SK-N-SH treated with all-trans-retinoic acid at 6 μM for 48 hours (cell line): Measurements from ENCODE around the gene ANKMY2.

Experiments
- ATAC-seq: fragments of 200-7000 bp; cut with Tn5 transposase; 3 replicates; pipeline ENCODE4 v1.9.1; 2020; ENCODE audit warnings: mild to moderate bottlenecking, moderate library complexity
- ARNTL ChIP-seq: fragments of 450-650 bp; formaldehyde crosslinking; IDR thresholded peaks from 2 replicates; pipeline ENCODE4 v1.5.0; 2020; ENCODE audit warnings: low read depth, mild to moderate bottlenecking, moderate library complexity, borderline replicate concordance
- BACH2 ChIP-seq: fragments of 250-450 bp; sonication (Bioruptor Pico); IDR thresholded peaks from 2 replicates; pipeline ENCODE4 v1.9.0; 2021; ENCODE audit warnings: mild to moderate bottlenecking, borderline replicate concordance
- CSDC2 ChIP-seq: fragments of 250-450 bp; sonication (Bioruptor Pico); IDR thresholded peaks from 2 replicates; pipeline ENCODE4 v1.5.0; 2020; ENCODE audit warnings: mild to moderate bottlenecking, moderate library complexity
- CSRNP3 ChIP-seq: fragments of 250-450 bp; sonication (Bioruptor Pico); IDR thresholded peaks from 2 replicates; pipeline ENCODE4 v1.5.1; 2021; ENCODE audit warnings: mild to moderate bottlenecking, moderate library complexity
- ESRRG ChIP-seq: fragments of 250-450 bp; sonication (Bioruptor Pico); IDR thresholded peaks from 2 replicates; pipeline ENCODE4 v1.6.1; 2021; ENCODE audit warnings: mild to moderate bottlenecking
- GLIS3 ChIP-seq: fragments of 250-450 bp; sonication (Bioruptor Pico); IDR thresholded peaks from 2 replicates; pipeline ENCODE4 v1.5.0; 2020; ENCODE audit warnings: mild to moderate bottlenecking, moderate library complexity
- ISL1 ChIP-seq: fragments of 250-450 bp; sonication (Bioruptor Pico); IDR thresholded peaks from 2 replicates; pipeline ENCODE4 v2.1.2; 2022; ENCODE audit warnings: mild to moderate bottlenecking, moderate library complexity
- OSR1 ChIP-seq: fragments of 250-450 bp; sonication (Bioruptor Pico); IDR thresholded peaks from 2 replicates; pipeline ENCODE4 v1.8.0; 2022; ENCODE audit warnings: moderate library complexity, mild to moderate bottlenecking, inconsistent platforms
- PATZ1 ChIP-seq: fragments of 250-450 bp; sonication (Bioruptor Pico); IDR thresholded peaks from 2 replicates; pipeline ENCODE4 v1.8.0; 2020; ENCODE audit warnings: mild to moderate bottlenecking, moderate library complexity, borderline replicate concordance
- POU6F1 ChIP-seq: fragments of 250-450 bp; sonication (Bioruptor Pico); IDR thresholded peaks from 2 replicates; pipeline ENCODE4 v1.8.0; 2021; ENCODE audit warnings: low read depth, mild to moderate bottlenecking, moderate library complexity, borderline replicate concordance
- PPARA ChIP-seq: fragments of 250-450 bp; sonication (Bioruptor Pico); IDR thresholded peaks from 2 replicates; pipeline ENCODE4 v1.5.0; 2020; ENCODE audit warnings: mild to moderate bottlenecking, borderline replicate concordance
- RARB ChIP-seq: fragments of 250-450 bp; sonication (Bioruptor Pico); IDR thresholded peaks from 2 replicates; pipeline ENCODE4 v1.8.0; 2021; ENCODE audit warnings: mild to moderate bottlenecking, moderate library complexity
- TCF4 ChIP-seq: fragments of 250-450 bp; sonication (Bioruptor Pico); IDR thresholded peaks from 2 replicates; pipeline ENCODE4 v1.8.0; 2021; ENCODE audit warnings: mild to moderate bottlenecking, moderate library complexity, borderline replicate concordance
- TOX ChIP-seq: fragments of 250-450 bp; sonication (Bioruptor Pico); IDR thresholded peaks from 2 replicates; pipeline ENCODE4 v1.8.0; 2021; ENCODE audit warnings: mild to moderate bottlenecking, moderate library complexity, borderline replicate concordance
- TSHZ2 ChIP-seq: fragments of 250-450 bp; sonication (Bioruptor Pico); IDR thresholded peaks from 2 replicates; pipeline ENCODE4 v1.5.0; 2020; ENCODE audit warnings: mild to moderate bottlenecking, moderate library complexity
- ZC3H10 ChIP-seq: fragments of 250-450 bp; sonication (Bioruptor Pico); IDR thresholded peaks from 2 replicates; pipeline ENCODE4 v1.5.1; 2021; ENCODE audit warnings: mild to moderate bottlenecking, moderate library complexity
- ZFP30 ChIP-seq: fragments of 450-650 bp; formaldehyde crosslinking; IDR thresholded peaks from 2 replicates; pipeline ENCODE4 v1.5.0; 2022; ENCODE audit warnings: mild to moderate bottlenecking, moderate library complexity
- ZNF565 ChIP-seq: fragments of 450-650 bp; formaldehyde crosslinking; conservative IDR thresholded peaks from 2 replicates; pipeline ENCODE4 v1.5.0; 2020; ENCODE audit warnings: low read depth, mild to moderate bottlenecking, moderate library complexity
- ZNF70 ChIP-seq: fragments of 450-650 bp; formaldehyde crosslinking; IDR thresholded peaks from 2 replicates; pipeline ENCODE4 v1.5.0; 2020; ENCODE audit warnings: mild to moderate bottlenecking, moderate library complexity
- ZNF8 ChIP-seq: fragments of 450-650 bp; formaldehyde crosslinking; IDR thresholded peaks from 2 replicates; pipeline ENCODE4 v1.5.0; 2020; ENCODE audit warnings: mild to moderate bottlenecking, moderate library complexity

Gene ANKMY2

GRCh38 chr7:16670021-16670420 lies 24.5 kb upstream of the ANKMY2 start:
- ATAC-seq = no peak
- TF ChIP-seq OSR1 (CRISPR knock-in tag) (no peak), CSRNP3 (CRISPR knock-in tag) (no peak), PATZ1 (CRISPR knock-in tag) (no peak), ZNF70 (CRISPR knock-in tag) (no peak), TCF4 (CRISPR knock-in tag) (no peak), POU6F1 (CRISPR knock-in tag) (no peak), ZNF8 (CRISPR knock-in tag) (no peak), ISL1 (CRISPR knock-in tag) (no peak), ZC3H10 (CRISPR knock-in tag) (no peak), ESRRG (CRISPR knock-in tag) (no peak), RARB (CRISPR knock-in tag) (no peak), TSHZ2 (CRISPR knock-in tag) (no peak), CSDC2 (CRISPR knock-in tag) (no peak), ARNTL (CRISPR knock-in tag) (no peak), ZNF565 (CRISPR knock-in tag) (no peak)

GRCh38 chr7:16669581-16669980 lies 24.0 kb upstream of the ANKMY2 start:
- TF ChIP-seq ZNF70 (CRISPR knock-in tag) (no peak), CSDC2 (CRISPR knock-in tag) (no peak), PPARA (CRISPR knock-in tag) (no peak), PATZ1 (CRISPR knock-in tag) (no peak), RARB (CRISPR knock-in tag) (no peak), ISL1 (CRISPR knock-in tag) (no peak), ZFP30 (no peak), ARNTL (CRISPR knock-in tag) (no peak), ESRRG (CRISPR knock-in tag) (no peak), BACH2 (CRISPR knock-in tag) (no peak), ZNF8 (CRISPR knock-in tag) (no peak)
- TF ChIP-seq, all 23 proteins: peak for 0
- ATAC-seq = no peak

GRCh38 chr7:16668978-16669377 lies 23.4 kb upstream of the ANKMY2 start:
- ATAC-seq = 0 out of 3 replicates have a peak, but pooled peaks have one; percentile 11
- TF ChIP-seq ESRRG (CRISPR knock-in tag) (no peak), ARNTL (CRISPR knock-in tag) (no peak), RARB (CRISPR knock-in tag) (no peak), GLIS3 (CRISPR knock-in tag) (no peak), CSDC2 (CRISPR knock-in tag) (no peak), TOX (CRISPR knock-in tag) (no peak), PATZ1 (CRISPR knock-in tag) (no peak), ZNF8 (CRISPR knock-in tag) (no peak), TCF4 (CRISPR knock-in tag) (no peak), TSHZ2 (CRISPR knock-in tag) (no peak)
